ENCODE measurements around the gene H19.

The H19 gene

GRCh38 chr11:1949922-1950321 is 47.7 kb downstream of the H19 start:
- Histone ChIP-seq H2BK12ac (ENCODE audit: low read length) (no peak overlapping the region), H2AK5ac (ENCODE audit: low read length) (no peak overlapping the region), H3K27me3 (ENCODE audit: insufficient read depth, low read length) (no peaks in the 10 kb centered on the region), H3K79me2 (ENCODE audit: control insufficient read depth, insufficient read depth, low read length, poor library complexity) (no peaks in the 10 kb centered on the region), H3K14ac (ENCODE audit: low read length) (no peak overlapping the region), H2AFZ (ENCODE audit: insufficient read depth, low read length, poor library complexity) (no peak overlapping the region), H2BK5ac (ENCODE audit: low read depth, low read length, poor library complexity) (no peak overlapping the region), H4K8ac (ENCODE audit: low read depth, low read length) (no peak overlapping the region), H3K79me1 (ENCODE audit: low read length) (no peaks in the 10 kb centered on the region), H3K36me3 (ENCODE audit: control insufficient read depth in 1 of 2, insufficient read depth in 2 of 2, low read length in 2 of 2) (no peaks in the 10 kb centered on the region), H3K4ac (ENCODE audit: low read depth, low read length) (no peak overlapping the region), H2BK120ac (ENCODE audit: insufficient read depth, low read length, poor library complexity) (no peak overlapping the region), H4K12ac (ENCODE audit: low read depth, low read length) (no peak overlapping the region), H4K91ac (ENCODE audit: low read depth, low read length) (no peak overlapping the region), H3K4me1 (ENCODE audit: control insufficient read depth in 1 of 2, insufficient read depth in 2 of 2, low read length in 2 of 2) (no peaks in the 10 kb centered on the region), H3K9me3 (ENCODE audit: insufficient read depth, low read depth, low read length) (no peaks in the 10 kb centered on the region), H3K23ac (ENCODE audit: low read length) (no peak overlapping the region), H3K4me3 (ENCODE audit: low read depth, low read length) (no peak overlapping the region), H3K9ac (ENCODE audit: low read length) (no peak overlapping the region), H3K27ac (ENCODE audit: low read depth, low read length) (no peak overlapping the region), H3K18ac (ENCODE audit: low read length) (no peak overlapping the region), H3K4me2 (ENCODE audit: low read length) (no peak overlapping the region)
- DNase-seq = no peak
- WGBS (ENCODE audit: extremely low coverage, insufficient coverage, insufficient read length) = no CpG with 5 or more reads among the region's 15 CpGs

- no peak overlapping the region for H3K9ac ChIP-seq (ENCODE audit: low read length)
- H3K4ac ChIP-seq (ENCODE audit: low read depth, low read length) = no peak overlapping the region
- no peak overlapping the region for H3K27ac ChIP-seq (ENCODE audit: low read depth, low read length)
- no peak overlapping the region for H3K4me2 ChIP-seq (ENCODE audit: low read length)
- no peaks in the 10 kb centered on the region for H3K36me3 ChIP-seq (ENCODE audit: control insufficient read depth in 1 of 2, insufficient read depth in 2 of 2, low read length in 2 of 2)
- no peaks in the 10 kb centered on the region for H3K79me1 ChIP-seq (ENCODE audit: low read length)
- H3K18ac ChIP-seq (ENCODE audit: low read length) = no peak overlapping the region
- H4K91ac ChIP-seq (ENCODE audit: low read depth, low read length) = no peak overlapping the region
- no peak overlapping the region for H3K14ac ChIP-seq (ENCODE audit: low read length)
- H2BK12ac ChIP-seq (ENCODE audit: low read length) = no peak overlapping the region
- H2BK5ac ChIP-seq (ENCODE audit: low read depth, low read length, poor library complexity) = no peak overlapping the region
- H2AK5ac ChIP-seq (ENCODE audit: low read length) = no peak overlapping the region
- H3K4me3 ChIP-seq (ENCODE audit: low read depth, low read length) = no peak overlapping the region
- no peak overlapping the region for H4K12ac ChIP-seq (ENCODE audit: low read depth, low read length)
- H2BK120ac ChIP-seq (ENCODE audit: insufficient read depth, low read length, poor library complexity) = no peak overlapping the region
- H3K27me3 ChIP-seq (ENCODE audit: insufficient read depth, low read length) = no peaks in the 10 kb centered on the region
- no peaks in the 10 kb centered on the region for H3K9me3 ChIP-seq (ENCODE audit: insufficient read depth, low read depth, low read length)
- whole genome bisulfite sequencing (ENCODE audit: extremely low coverage, insufficient coverage, insufficient read length) = no CpG with 5 or more reads among the region's 6 CpGs
- H3K79me2 ChIP-seq (ENCODE audit: control insufficient read depth, insufficient read depth, low read length, poor library complexity) = no peaks in the 10 kb centered on the region
- H3K23ac ChIP-seq (ENCODE audit: low read length) = no peak overlapping the region
- DNase-seq = no peak
- no peak overlapping the region for H2AFZ ChIP-seq (ENCODE audit: insufficient read depth, low read length, poor library complexity)
- H3K4me1 ChIP-seq (ENCODE audit: control insufficient read depth in 1 of 2, insufficient read depth in 2 of 2, low read length in 2 of 2) = no peaks in the 10 kb centered on the region
- no peak overlapping the region for H4K8ac ChIP-seq (ENCODE audit: low read depth, low read length)
These were observed 48.3 kb downstream of the H19 start for GRCh38 chr11:1949302-1949701.

- no peaks in the 10 kb centered on the region for H3K9me3 ChIP-seq (ENCODE audit: insufficient read depth, low read depth, low read length)
- H3K14ac ChIP-seq (ENCODE audit: low read length) = no peak overlapping the region
- no peak overlapping the region for H3K4me3 ChIP-seq (ENCODE audit: low read depth, low read length)
- WGBS (ENCODE audit: extremely low coverage, insufficient coverage, insufficient read length) = no CpG with 5 or more reads among the region's 11 CpGs
- H3K36me3 ChIP-seq (ENCODE audit: control insufficient read depth in 1 of 2, insufficient read depth in 2 of 2, low read length in 2 of 2) = no peaks in the 10 kb centered on the region
- H4K91ac ChIP-seq (ENCODE audit: low read depth, low read length) = no peak overlapping the region
- H3K4ac ChIP-seq (ENCODE audit: low read depth, low read length) = no peak overlapping the region
- H3K9ac ChIP-seq (ENCODE audit: low read length) = no peak overlapping the region
- no peak overlapping the region for H3K18ac ChIP-seq (ENCODE audit: low read length)
- no peaks in the 10 kb centered on the region for H3K4me1 ChIP-seq (ENCODE audit: control insufficient read depth in 1 of 2, insufficient read depth in 2 of 2, low read length in 2 of 2)
- no peak overlapping the region for H2BK120ac ChIP-seq (ENCODE audit: insufficient read depth, low read length, poor library complexity)
- no peaks in the 10 kb centered on the region for H3K79me1 ChIP-seq (ENCODE audit: low read length)
- H3K79me2 ChIP-seq (ENCODE audit: control insufficient read depth, insufficient read depth, low read length, poor library complexity) = no peaks in the 10 kb centered on the region
- no peak overlapping the region for H4K12ac ChIP-seq (ENCODE audit: low read depth, low read length)
- no peak overlapping the region for H3K4me2 ChIP-seq (ENCODE audit: low read length)
- DNase-seq = no peak
- H2AFZ ChIP-seq (ENCODE audit: insufficient read depth, low read length, poor library complexity) = no peak overlapping the region
- no peak overlapping the region for H2BK5ac ChIP-seq (ENCODE audit: low read depth, low read length, poor library complexity)
- no peak overlapping the region for H4K8ac ChIP-seq (ENCODE audit: low read depth, low read length)
- no peak overlapping the region for H2AK5ac ChIP-seq (ENCODE audit: low read length)
- H3K27me3 ChIP-seq (ENCODE audit: insufficient read depth, low read length) = no peaks in the 10 kb centered on the region
- H2BK12ac ChIP-seq (ENCODE audit: low read length) = no peak overlapping the region
- no peak overlapping the region for H3K27ac ChIP-seq (ENCODE audit: low read depth, low read length)
- H3K23ac ChIP-seq (ENCODE audit: low read length) = no peak overlapping the region
These were observed 49.3 kb downstream of the H19 start for GRCh38 chr11:1948389-1948788.

- Histone ChIP-seq H3K9me3 (ENCODE audit: insufficient read depth, low read depth, low read length) (peaks cover under 1% of the 10 kb centered on the region), H3K79me2 (ENCODE audit: control insufficient read depth, insufficient read depth, low read length, poor library complexity) (no peaks in the 10 kb centered on the region), H3K27ac (ENCODE audit: low read depth, low read length) (no peak overlapping the region), H3K14ac (ENCODE audit: low read length) (no peak overlapping the region), H3K23ac (ENCODE audit: low read length) (no peak overlapping the region), H3K4ac (ENCODE audit: low read depth, low read length) (no peak overlapping the region), H2BK5ac (ENCODE audit: low read depth, low read length, poor library complexity) (no peak overlapping the region), H2AFZ (ENCODE audit: insufficient read depth, low read length, poor library complexity) (no peak overlapping the region), H3K9ac (ENCODE audit: low read length) (no peak overlapping the region), H2BK120ac (ENCODE audit: insufficient read depth, low read length, poor library complexity) (no peak overlapping the region), H3K36me3 (ENCODE audit: control insufficient read depth in 1 of 2, insufficient read depth in 2 of 2, low read length in 2 of 2) (no peaks in the 10 kb centered on the region), H3K4me2 (ENCODE audit: low read length) (no peak overlapping the region), H3K79me1 (ENCODE audit: low read length) (no peaks in the 10 kb centered on the region), H4K8ac (ENCODE audit: low read depth, low read length) (no peak overlapping the region), H3K4me1 (ENCODE audit: control insufficient read depth in 1 of 2, insufficient read depth in 2 of 2, low read length in 2 of 2) (no peaks in the 10 kb centered on the region), H3K18ac (ENCODE audit: low read length) (no peak overlapping the region), H2AK5ac (ENCODE audit: low read length) (no peak overlapping the region), H3K27me3 (ENCODE audit: insufficient read depth, low read length) (no peaks in the 10 kb centered on the region), H2BK12ac (ENCODE audit: low read length) (no peak overlapping the region), H4K91ac (ENCODE audit: low read depth, low read length) (no peak overlapping the region), H3K4me3 (ENCODE audit: low read depth, low read length) (no peak overlapping the region), H4K12ac (ENCODE audit: low read depth, low read length) (no peak overlapping the region)
- no CpG with 5 or more reads among the region's 36 CpGs for WGBS (ENCODE audit: extremely low coverage, insufficient coverage, insufficient read length)
- no peak for DNase-seq
These were observed 49.9 kb downstream of the H19 start for GRCh38 chr11:1947592-1948237.
